HepG2 (cell line): Measurements from ENCODE around the gene LAMC3. TPM values are rescaled to one million over a fixed set of nuclear protein-coding genes. Genes with fewer than 3 reads are reported as not detected.

Experiments
- ATAC-seq: fragments of 200-7000 bp; cut with Tn5 transposase; 3 replicates; pipeline ENCODE4 v1.9.1; 2020; ENCODE audit warnings: mild to moderate bottlenecking, moderate library complexity
- BruUV-seq: library from RNA; stranded (reverse); fragments of 400-500 nt; replicated peaks from 2 replicates; lab custom pipeline; 2021; lab: Mats Ljungman, UMichigan
- CTCF ChIA-PET: fragments of 300-600 bp; formaldehyde crosslinking; extraction: SDS; loops from one replicate; lab custom pipeline; 2021; ENCODE audit warnings: low total read pairs, inconsistent platforms, low intra/inter-chr PET ratio; lab: Yijun Ruan, JAX
- POLR2A ChIA-PET: fragments of 350-600 bp; sonication (Branson Sonifier 250); formaldehyde crosslinking; loops from one replicate; lab custom pipeline; 2020; ENCODE audit warnings: antibody characterized with exemption, inconsistent platforms; lab: Yijun Ruan, JAX
- DNase-seq: peaks from one replicate; pipeline ENCODE4 v3.0.0-alpha.2; 2015; ENCODE audit warnings: low spot score
- FAIRE-seq: peaks from 3 replicates; lab custom pipeline; 2011; peaks lifted over from hg19 to GRCh38; lab: Jason Lieb, UNC
- H2AFZ ChIP-seq: one replicate; pipeline ENCODE4 v1.6.1; 2011; ENCODE audit warnings: low read length, inconsistent platforms
- H3K27ac ChIP-seq: fragments of 300-600 bp; 3 replicates; pipeline ENCODE4 v1.8.0; 2011; ENCODE audit warnings: mixed run types, mild to moderate bottlenecking, mixed read lengths, low read length, inconsistent platforms; ENCODE audit not compliant: insufficient read depth; ENCODE audit errors: extremely low read length
- H3K27me3 ChIP-seq, 2 experiments: fragments of 200-600 bp in 1 of 2; 2 replicates in 1 of 2; 3 replicates in 1 of 2; pipeline versions ENCODE4 v1.6.0 to v1.8.0; 2011; ENCODE audit warnings: low read length in 2 of 2, mild to moderate bottlenecking in 2 of 2, moderate library complexity in 2 of 2, inconsistent platforms in 1 of 2; ENCODE audit not compliant: insufficient read depth in 2 of 2, control insufficient read depth in 1 of 2
- H3K36me3 ChIP-seq, 2 experiments: fragments of 200-600 bp in 1 of 2; replicated peaks in 1 of 2; 2 replicates in 1 of 2; 3 replicates in 1 of 2; pipeline versions ENCODE4 v1.5.1 to v1.8.0; 2011; ENCODE audit warnings: low read length in 2 of 2, inconsistent platforms in 1 of 2; ENCODE audit not compliant: insufficient read depth in 2 of 2, control insufficient read depth in 1 of 2
- H3K4me1 ChIP-seq: 2 replicates; pipeline ENCODE4 v1.5.1; 2012; ENCODE audit warnings: low read length, inconsistent platforms; ENCODE audit not compliant: insufficient read depth
- H3K4me2 ChIP-seq: 2 replicates; pipeline ENCODE4 v1.6.0; 2011; ENCODE audit warnings: low read depth, low read length, inconsistent platforms
- H3K4me3 ChIP-seq, 3 experiments: fragments of 200-600 bp in 1 of 3; sonication (generic), shearing (Covaris generic) in 1 of 3; replicated peaks in 1 of 3; 2 replicates each; pipeline ENCODE4 v1.5.1; 2011 to 2016; ENCODE audit warnings: low read length in 3 of 3, inconsistent platforms in 2 of 3, low read depth in 2 of 3, mild to moderate bottlenecking in 2 of 3, control low read depth in 1 of 3, mixed read lengths in 1 of 3; ENCODE audit not compliant: insufficient read depth in 1 of 3
- H3K79me2 ChIP-seq: one replicate; pipeline ENCODE4 v1.6.1; 2011; ENCODE audit warnings: low read length, inconsistent platforms; ENCODE audit not compliant: insufficient read depth
- H3K9ac ChIP-seq: 2 replicates; pipeline ENCODE4 v1.6.0; 2011; ENCODE audit warnings: mild to moderate bottlenecking, low read depth, low read length, inconsistent platforms; ENCODE audit not compliant: insufficient read depth
- H3K9me3 ChIP-seq: 2 replicates; pipeline ENCODE4 v1.5.1; 2012; ENCODE audit warnings: mild to moderate bottlenecking, low read length
- H4K20me1 ChIP-seq: 2 replicates; pipeline ENCODE4 v1.6.0; 2011; ENCODE audit warnings: inconsistent platforms, mild to moderate bottlenecking, low read length, moderate library complexity; ENCODE audit not compliant: insufficient read depth
- ATM ChIP-seq: fragments of 450-650 bp; IDR thresholded peaks from 2 replicates; pipeline ENCODE4 v1.7.1; 2017; ENCODE audit warnings: mild to moderate bottlenecking, borderline replicate concordance
- SIN3A ChIP-seq: IDR thresholded peaks from 2 replicates; pipeline ENCODE4 v1.6.1; 2011; ENCODE audit warnings: low read depth, mild to moderate bottlenecking, control low read depth, low read length, borderline replicate concordance
- SYNCRIP ChIP-seq: fragments of 200-400 bp; formaldehyde crosslinking; IDR thresholded peaks from 2 replicates; pipeline ENCODE4 v1.6.1; 2018; ENCODE audit warnings: mild to moderate bottlenecking, low read depth, low read length; ENCODE audit not compliant: insufficient read depth
- ZBTB26 ChIP-seq: IDR thresholded peaks from 2 replicates; pipeline ENCODE4 v1.6.1; 2016; ENCODE audit warnings: missing compliant biosample characterization, missing genetic modification reagents, borderline replicate concordance
- ZNF335 ChIP-seq: sonication (generic); formaldehyde crosslinking; IDR thresholded peaks from 2 replicates; pipeline ENCODE4 v1.4.0; 2020; ENCODE audit warnings: missing genetic modification reagents
- ZNF549 ChIP-seq: sonication (generic); formaldehyde crosslinking; IDR thresholded peaks from 2 replicates; pipeline ENCODE4 v1.5.0; 2020; ENCODE audit warnings: missing genetic modification reagents
- ZNF7 ChIP-seq: IDR thresholded peaks from 2 replicates; pipeline ENCODE4 v1.6.1; 2016; ENCODE audit warnings: missing biosample characterization, missing genetic modification reagents
- ZUFSP ChIP-seq: sonication (generic); formaldehyde crosslinking; IDR thresholded peaks from 2 replicates; pipeline ENCODE4 v1.9.0; 2021; ENCODE audit warnings: missing genetic modification reagents, mild to moderate bottlenecking, borderline replicate concordance
- WGBS: methylation state at CpG from one replicate; pipeline ENCODE4 v1.1.6; 2017; ENCODE audit warnings: low lambda C conversion rate; 5-methylcytosine and 5-hydroxymethylcytosine counted together
- in situ Hi-C: cut with HindIII; loops from 2 replicates; pipeline ENCODE4 v1.10.0; 2017; ENCODE audit warnings: low pct_unique_long_range_greater_than_20kb; ENCODE audit not compliant: extremely low pct_ligation_motif_present
- intact Hi-C: fragments of 100-400 bp; cut with micrococcal nuclease; formaldehyde crosslinking; loops from one replicate; pipeline ENCODE4 v1.10.0; 2022; ENCODE audit not compliant: unreplicated experiment
- polyA plus RNA-seq, 8 experiments: library from polyadenylated mRNA; depleted of rRNA in 3 of 8; stranded (reverse) in 7 of 8; unstranded in 1 of 8; fragments of >200 nt; fragmentation: Illumina TruSeq in 4 of 8; extraction: Trizol in 4 of 8; gene quantifications; 2 replicates each; pipeline versions ENCODE4 v1.2.1 to v1.2.3, GENCODE V29; 2011 to 2016; ENCODE audit warnings: low read depth in 4 of 8, missing spikeins in 1 of 8, mixed read lengths in 1 of 8; ENCODE audit not compliant: insufficient read depth in 1 of 8
- total RNA-seq, 5 experiments: library from RNA; depleted of rRNA; stranded (reverse); fragments of >200 nt; fragmentation: Illumina TruSeq; extraction: Trizol; gene quantifications; 2 replicates each; pipeline ENCODE4 v1.2.3, GENCODE V29; 2016; ENCODE audit warnings: low read depth in 1 of 5

LAMC3 gene
- total and polyA plus RNA-seq, 2 of the 13 experiments (the other 11 are each of a cell fraction or from before 2014, with no cell fraction given) = 0.07 to 0.57 TPM

- H3K4me1 ChIP-seq = no peaks in the 10 kb centered on the region
- ChIA-PET POLR2A (no interaction called here), CTCF (no interaction called here)
- intact Hi-C loops (no loop called here), in situ Hi-C loops (no loop called here)
- H3K36me3 ChIP-seq = no peaks in the 10 kb centered on the region
- no peak overlapping the region for H2AFZ ChIP-seq
- 5% methylated on average over 11 of the region's 14 CpGs for WGBS
- H3K27ac ChIP-seq = no peak overlapping the region
- no peak overlapping the region for H3K4me3 ChIP-seq
- H3K9me3 ChIP-seq = no peaks in the 10 kb centered on the region
- H3K27me3 ChIP-seq = peaks cover 13 to 87% of the 10 kb centered on the region in 2 experiments
- H4K20me1 ChIP-seq = no peaks in the 10 kb centered on the region
- BruUV-seq = no TSS peak
- TF ChIP-seq ZNF335 (CRISPR knock-in tag) (no peak), ZNF549 (CRISPR knock-in tag) (no peak), SIN3A (no peak), SYNCRIP (no peak), ATM (no peak), ZNF7 (CRISPR knock-in tag) (no peak), ZBTB26 (CRISPR knock-in tag) (no peak), ZUFSP (CRISPR knock-in tag) (no peak)
- ATAC-seq = no peak
- no peak for FAIRE-seq
- H3K79me2 ChIP-seq = no peaks in the 10 kb centered on the region
- DNase-seq = no peak
- no peak overlapping the region for H3K4me2 ChIP-seq
- H3K9ac ChIP-seq = no peak overlapping the region
Measured at GRCh38 chr9:130981756-130982137, 27.2 kb upstream of the LAMC3 start.
